BJ (cell line): ENCODE results near the gene LIN7A. TPM values are rescaled to one million over a fixed set of nuclear protein-coding genes. Genes with fewer than 3 reads are reported as not detected.
A peak's percentile ranks its signal among the peaks of the same experiment; 100 is the strongest.

Experiments
- CTCF ChIA-PET: fragments of 350-600 bp; formaldehyde crosslinking; extraction: SDS; loops from one replicate; lab custom pipeline; 2021; ENCODE audit warnings: antibody characterized with exemption, inconsistent platforms; lab: Yijun Ruan, JAX
- POLR2A ChIA-PET: fragments of 300-600 bp; sonication (Branson Sonifier 250); formaldehyde crosslinking; extraction: SDS; loops from one replicate; lab custom pipeline; 2021; ENCODE audit warnings: antibody characterized with exemption; lab: Charles Lee
- DNase-seq: peaks from one replicate; pipeline ENCODE4 v3.0.0-alpha.2; 2011; ENCODE audit warnings: low read depth
- H3K27me3 ChIP-seq: 2 replicates; pipeline ENCODE4 v1.6.0; 2011; ENCODE audit warnings: low read length; ENCODE audit not compliant: control insufficient read depth, insufficient read depth
- H3K36me3 ChIP-seq: 2 replicates; pipeline ENCODE4 v1.5.1; 2011; ENCODE audit warnings: low read length; ENCODE audit not compliant: control insufficient read depth, insufficient read depth
- H3K4me3 ChIP-seq: 2 replicates; pipeline ENCODE4 v1.5.1; 2011; ENCODE audit warnings: low read depth, mild to moderate bottlenecking, control low read depth, low read length
- CTCF ChIP-seq: IDR thresholded peaks from 2 replicates; pipeline ENCODE4 v1.5.1; 2011; ENCODE audit warnings: low read depth, mild to moderate bottlenecking, control low read depth, inconsistent platforms, low read length, moderate library complexity; ENCODE audit not compliant: insufficient read depth
- polyA plus RNA-seq: library from polyadenylated mRNA; depleted of rRNA; stranded (reverse); fragments of >200 nt; gene quantifications from 2 replicates; pipeline ENCODE4 v1.2.3, GENCODE V29; 2011

The LIN7A gene
- polyA plus RNA-seq, 1 experiment, result 15.4 TPM

DNA sequence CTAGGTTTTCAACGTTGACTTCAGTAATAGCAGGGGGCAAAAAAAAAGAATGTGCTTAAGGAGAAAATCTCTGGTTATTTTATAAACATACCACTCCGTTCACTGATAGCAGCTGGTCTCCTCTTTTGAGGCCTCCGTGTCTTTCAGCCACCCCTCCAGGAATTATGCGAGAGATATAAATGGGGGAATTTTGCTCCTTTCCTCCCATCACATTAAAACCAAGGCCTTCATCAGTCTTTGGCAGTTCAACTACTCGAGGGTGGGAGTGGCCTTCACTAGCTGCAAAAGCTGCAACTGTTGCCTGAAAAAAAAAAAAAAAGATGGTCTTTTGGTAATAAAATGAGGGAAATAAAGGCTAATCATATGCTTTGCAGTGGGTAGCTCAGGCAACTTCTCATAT is 92.1 kb downstream of the LIN7A start:
- no peak for TF ChIP-seq CTCF
- H3K4me3 ChIP-seq, result no peak overlapping the region
- H3K27me3 ChIP-seq, result no peaks in the 10 kb centered on the region
- DNase-seq, result no peak
- H3K36me3 ChIP-seq, result no peaks in the 10 kb centered on the region
- POLR2A ChIA-PET, result no interaction called here
- CTCF ChIA-PET, result interaction anchor here (0.6 to 3.1 kb wide), 3 partner anchors 8 to 411 kb away, joined by 3 to 13 read pairs (median 3); no protein-coding TSS in a partner anchor

DNA sequence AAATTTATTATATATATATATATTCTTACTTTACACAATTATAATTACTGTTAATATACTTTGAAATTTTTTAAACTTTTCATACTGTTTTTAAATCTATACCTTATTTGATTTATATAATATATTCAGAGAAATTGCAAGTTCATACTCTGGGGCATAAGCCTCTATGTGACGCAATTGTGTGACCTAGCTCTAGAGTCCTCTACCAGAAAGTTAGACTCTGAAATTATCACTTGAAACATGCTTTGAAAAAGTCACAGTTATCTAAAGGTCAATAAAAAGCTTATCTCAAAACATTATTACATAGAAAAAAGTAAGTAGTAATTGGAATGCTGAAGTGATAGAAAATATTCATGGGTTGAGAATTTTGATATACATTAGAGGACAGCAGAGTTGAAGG is 93.8 kb downstream of the LIN7A start:
- Histone ChIP-seq H3K27me3 (no peaks in the 10 kb centered on the region), H3K4me3 (no peak overlapping the region), H3K36me3 (no peaks in the 10 kb centered on the region)
- no peak for TF ChIP-seq CTCF
- ChIA-PET POLR2A (no interaction called here), CTCF (no interaction called here)
- no peak for DNase-seq

- Histone ChIP-seq H3K27me3 (no peaks in the 10 kb centered on the region), H3K4me3 (no peak overlapping the region), H3K36me3 (peaks cover 1% of the 10 kb centered on the region; the same call in 1 of the 2 replicates)
- DNase-seq, result no peak
- ChIA-PET POLR2A (no interaction called here), CTCF (interaction anchor here (0.7 to 2.5 kb wide), 11 partner anchors 12 to 419 kb away, joined by 3 to 20 read pairs (median 3); partner anchors contain the start of gene LIN7A)
- no peak for TF ChIP-seq CTCF
These were observed 99.0 kb downstream of the LIN7A start for GRCh38 chr12:80838708-80839107.

GRCh38 chr12:80838024-80838658 is 99.6 kb downstream of the LIN7A start:
- H3K27me3 ChIP-seq, result no peaks in the 10 kb centered on the region
- POLR2A ChIA-PET, result no interaction called here
- H3K36me3 ChIP-seq, result peaks cover 1% of the 10 kb centered on the region; the same call in 1 of the 2 replicates
- CTCF ChIA-PET, result interaction anchor here (0.5 to 2.5 kb wide), 25 partner anchors 8 to 420 kb away, joined by 3 to 20 read pairs (median 3); partner anchors contain the start of gene LIN7A
- H3K4me3 ChIP-seq, result no peak overlapping the region
- no peak for TF ChIP-seq CTCF
- no peak for DNase-seq

DNA sequence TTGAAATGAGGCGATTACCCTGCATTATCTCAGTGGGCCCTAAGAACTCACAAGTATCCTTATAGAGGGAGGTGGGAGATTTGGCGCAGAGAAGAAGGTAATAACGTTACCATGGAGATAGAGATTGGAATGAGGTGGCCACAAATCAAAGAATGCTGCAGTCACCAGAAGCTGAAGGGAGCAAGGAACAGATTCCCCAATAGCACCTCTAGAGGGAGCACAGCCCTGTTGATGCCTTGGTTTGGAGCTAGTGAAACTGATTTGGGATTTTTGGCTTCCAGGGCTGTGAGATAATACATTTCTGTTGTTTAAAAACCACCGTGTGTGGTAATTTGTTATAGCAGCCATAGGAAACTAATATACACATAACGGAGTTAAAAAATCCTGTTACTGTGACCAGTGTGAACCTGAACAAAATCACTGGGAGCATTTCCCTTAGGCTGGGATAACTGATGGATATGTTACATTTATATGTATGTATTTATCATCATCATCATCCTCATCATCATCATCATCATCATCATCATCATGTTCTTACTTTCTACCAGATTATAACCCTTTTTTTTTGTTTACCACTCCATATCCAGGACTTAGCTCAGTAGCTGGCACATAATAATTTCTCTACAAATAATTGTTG is 100.3 kb downstream of the LIN7A start:
- ChIA-PET POLR2A (interaction anchor here (0.6 kb wide), 1 partner anchor 131 kb away, joined by 4 read pairs; no protein-coding TSS in a partner anchor), CTCF (interaction anchor here (0.5 to 2.5 kb wide), 24 partner anchors 9 to 420 kb away, joined by 3 to 20 read pairs (median 4); partner anchors contain the start of gene LIN7A)
- TF ChIP-seq CTCF, result peak; percentile 87
- Histone ChIP-seq H3K4me3 (no peak overlapping the region), H3K36me3 (peaks cover 1% of the 10 kb centered on the region; the same call in 1 of the 2 replicates), H3K27me3 (no peaks in the 10 kb centered on the region)
- no peak for DNase-seq
